GM23248 (cell line): ENCODE measurements around the gene RTCA.
"Not testable (repeated sequence)": the region's sequence is repeated elsewhere in the genome, so short reads cannot be mapped to it uniquely, and the experiment has no call there.

Experiments used
- EZH2 ChIP-seq: fragments of 200-600 bp; sonication (generic); IDR thresholded peaks from 2 replicates; pipeline ENCODE4 v1.6.1; 2018; ENCODE audit warnings: antibody characterized with exemption, mild to moderate bottlenecking; ENCODE audit not compliant: insufficient read depth, poor library complexity, severe bottlenecking
- EZH2phosphoT487 ChIP-seq: fragments of 200-600 bp; sonication (generic); IDR thresholded peaks from 2 replicates; pipeline ENCODE4 v1.6.1; 2018; ENCODE audit warnings: antibody characterized with exemption, moderate library complexity, mild to moderate bottlenecking, low read depth; ENCODE audit not compliant: insufficient read depth

- TF ChIP-seq EZH2, EZH2phosphoT487: not testable (repeated sequence)
Measured at GRCh38 chr1:100233566-100233965, 32.5 kb upstream of the RTCA start.
